Measurements from ENCODE around the gene SPRN. TPM values are rescaled to one million over a fixed set of nuclear protein-coding genes. Genes with fewer than 3 reads are reported as not detected.
"Not testable (repeated sequence)": the region's sequence is repeated elsewhere in the genome, so short reads cannot be mapped to it uniquely, and the experiment has no call there.

Gene SPRN
- total RNA-seq, 1 donor from 2014 or later, result not detected

DNA sequence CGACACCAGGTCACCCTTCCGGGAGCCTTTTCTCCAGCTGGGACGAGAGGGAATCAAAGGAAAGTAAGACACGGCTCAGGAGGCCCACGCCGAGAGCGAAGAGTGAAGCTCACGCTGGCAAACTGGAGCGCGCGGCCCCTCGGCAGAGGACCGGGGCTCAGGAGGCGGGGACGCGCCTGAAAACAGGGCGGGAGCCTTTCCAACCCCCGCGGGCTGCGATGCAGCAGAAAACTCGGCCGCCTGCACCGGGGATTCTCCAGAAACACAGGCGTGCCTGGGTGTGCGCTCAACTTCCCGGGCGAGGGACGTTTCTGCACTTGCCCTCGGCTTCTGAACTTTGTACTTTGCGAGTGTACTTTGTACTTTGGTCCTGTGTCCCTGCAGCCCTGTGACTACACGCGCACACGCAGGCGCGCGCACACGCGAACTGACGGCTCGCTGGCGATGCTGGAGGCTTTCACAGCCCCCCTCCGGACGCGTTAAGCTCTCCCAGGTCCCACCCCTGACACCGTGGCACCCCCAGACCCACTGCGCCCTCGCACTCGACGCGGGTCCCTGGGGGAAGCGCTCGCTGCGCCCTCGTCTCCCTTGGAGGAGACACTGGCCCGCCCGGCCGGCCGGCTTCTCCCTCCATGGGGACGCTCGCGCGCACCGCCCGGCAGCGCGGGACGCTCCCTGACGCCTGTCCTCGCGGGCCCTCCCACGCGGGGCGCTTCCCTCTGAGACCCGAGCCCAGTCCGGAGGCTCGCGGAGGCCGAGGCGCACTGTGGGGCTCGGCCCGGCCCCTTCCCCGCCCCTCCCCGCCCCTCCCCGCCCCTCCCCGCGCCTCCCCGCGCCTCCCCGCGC is 46.0 kb downstream of the SPRN start:
- peak; percentile 88 for ATAC-seq (ENCODE audit: poor library complexity)
- intact Hi-C loops (cut with DNase I), result no loop called here
- DNase-seq, result peak; percentile 85

DNA sequence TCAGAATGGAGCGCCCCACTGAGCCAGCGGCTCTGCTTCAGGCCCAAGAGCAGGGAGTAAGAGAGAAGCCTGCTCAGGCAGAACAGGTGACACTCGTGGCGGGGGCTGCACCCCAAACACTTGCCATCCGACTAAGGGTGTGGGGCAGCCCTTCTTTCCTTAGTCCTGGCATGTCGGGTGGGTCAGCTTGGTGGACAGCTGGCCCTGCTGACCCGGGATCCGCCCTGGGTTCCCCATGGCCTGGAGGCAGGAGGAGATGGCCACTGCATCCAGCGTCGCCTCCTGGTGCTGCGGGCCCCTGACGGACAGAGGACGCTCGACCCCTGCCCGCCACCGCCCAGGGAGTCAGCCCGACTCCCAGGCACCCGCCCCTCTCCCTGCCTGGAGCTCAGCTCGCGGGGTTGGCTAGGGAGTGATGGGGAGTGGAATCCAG is 46.6 kb downstream of the SPRN start:
- no peak for DNase-seq

DNA sequence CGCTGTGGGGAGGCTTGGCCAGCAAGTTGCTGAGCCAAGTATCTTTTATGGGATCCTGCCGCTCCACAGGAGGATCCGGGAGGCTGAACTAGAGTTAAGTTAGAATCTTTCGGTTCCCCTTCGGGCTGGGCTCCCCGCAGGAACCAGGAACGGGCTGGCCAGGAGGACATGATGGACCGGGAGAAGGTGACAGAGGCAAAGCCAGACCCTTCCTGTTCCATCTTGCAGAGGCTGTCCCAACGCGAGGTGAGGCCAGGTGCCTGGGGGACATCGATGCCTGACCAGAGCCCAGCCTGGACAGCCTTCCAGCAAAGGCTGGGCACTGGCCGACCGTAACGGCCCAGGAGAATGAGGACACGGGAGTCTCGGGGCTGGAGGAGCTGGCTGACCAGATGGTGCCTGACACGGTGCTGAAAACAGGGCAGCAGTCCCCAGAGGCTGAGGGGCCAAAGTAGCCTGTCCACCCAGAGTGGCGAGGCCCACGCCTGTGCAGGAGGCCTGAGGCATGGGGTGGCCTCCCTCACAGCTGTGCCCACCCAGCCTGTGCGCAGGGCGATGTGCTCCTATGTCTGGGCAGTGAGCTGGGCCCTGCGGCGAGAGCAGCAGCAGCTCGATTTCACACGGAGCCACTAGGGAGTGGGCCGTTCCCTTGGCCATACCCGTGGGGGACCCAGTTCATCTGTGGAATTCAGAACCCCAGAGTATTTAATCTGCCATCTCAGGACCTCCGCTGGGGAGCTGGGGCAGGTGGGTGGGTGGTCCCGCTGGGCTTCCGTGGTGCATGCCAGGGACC is 47.2 kb downstream of the SPRN start:
- intact Hi-C loops (cut with DNase I), result no loop called here
- ATAC-seq (ENCODE audit: poor library complexity) (no peak), DNase-seq (no peak)

More for the DNA sequence above, 46.6 kb downstream of the SPRN start:
- peak; percentile 6 for ATAC-seq (ENCODE audit: poor library complexity)
- intact Hi-C loops (cut with DNase I), result no loop called here

DNA sequence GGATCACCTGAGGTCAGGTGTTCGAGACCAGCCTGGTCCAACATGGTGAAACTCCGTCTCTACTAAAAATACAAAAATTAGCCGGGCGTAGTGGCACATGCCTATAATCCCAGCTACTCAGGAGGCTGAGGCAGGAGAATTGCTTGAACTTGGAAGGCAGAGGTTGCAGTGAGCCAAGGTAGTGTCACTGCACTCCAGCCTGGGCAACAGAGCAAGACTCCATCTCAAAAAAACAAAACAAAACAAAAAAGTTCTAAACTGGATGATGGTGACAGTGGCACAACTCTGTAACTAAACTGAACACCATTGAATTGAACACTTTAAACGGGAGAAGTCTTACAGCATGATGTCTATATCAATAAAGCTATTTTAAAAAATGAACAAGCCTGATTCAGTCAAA is 48.2 kb downstream of the SPRN start:
- ATAC-seq (ENCODE audit: poor library complexity); intact Hi-C loops (cut with DNase I); DNase-seq: not testable (repeated sequence)

DNA sequence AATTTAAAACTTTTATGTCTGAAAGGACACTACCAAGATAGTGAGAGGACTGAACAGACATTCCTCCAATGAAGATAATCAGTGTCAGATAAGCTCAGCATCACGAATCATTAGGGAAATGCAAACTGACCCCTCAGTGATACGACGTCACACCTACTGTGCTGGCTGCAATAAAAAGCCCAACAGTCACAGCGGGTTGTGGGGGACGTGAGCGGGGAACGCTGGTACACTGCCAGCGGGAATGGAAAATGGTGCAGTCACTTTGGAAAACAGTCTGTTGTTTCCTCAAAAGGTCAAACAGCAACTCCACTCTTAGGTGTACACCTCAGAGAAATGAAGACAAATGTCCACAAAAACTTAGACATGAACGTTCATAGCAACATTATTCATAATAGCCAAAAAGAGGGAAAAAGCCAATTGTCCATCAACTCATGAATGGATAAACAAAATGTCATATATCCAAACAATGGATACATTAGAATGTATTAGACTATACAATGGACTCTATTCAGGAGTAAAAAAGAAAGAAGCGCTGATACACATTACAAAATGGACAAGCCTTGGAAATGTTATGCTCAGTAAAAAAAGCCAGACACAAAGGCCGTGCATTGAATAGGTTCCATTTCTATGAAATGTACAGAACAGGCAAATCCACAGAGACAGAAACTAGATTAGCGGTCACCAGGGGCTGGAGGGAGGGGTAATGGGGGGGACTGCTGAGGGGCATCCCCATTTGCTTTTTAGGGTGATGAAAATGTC is 48.9 kb downstream of the SPRN start:
- DNase-seq (no peak), ATAC-seq (ENCODE audit: poor library complexity) (no peak)
- intact Hi-C loops (cut with DNase I), result no loop called here

DNA sequence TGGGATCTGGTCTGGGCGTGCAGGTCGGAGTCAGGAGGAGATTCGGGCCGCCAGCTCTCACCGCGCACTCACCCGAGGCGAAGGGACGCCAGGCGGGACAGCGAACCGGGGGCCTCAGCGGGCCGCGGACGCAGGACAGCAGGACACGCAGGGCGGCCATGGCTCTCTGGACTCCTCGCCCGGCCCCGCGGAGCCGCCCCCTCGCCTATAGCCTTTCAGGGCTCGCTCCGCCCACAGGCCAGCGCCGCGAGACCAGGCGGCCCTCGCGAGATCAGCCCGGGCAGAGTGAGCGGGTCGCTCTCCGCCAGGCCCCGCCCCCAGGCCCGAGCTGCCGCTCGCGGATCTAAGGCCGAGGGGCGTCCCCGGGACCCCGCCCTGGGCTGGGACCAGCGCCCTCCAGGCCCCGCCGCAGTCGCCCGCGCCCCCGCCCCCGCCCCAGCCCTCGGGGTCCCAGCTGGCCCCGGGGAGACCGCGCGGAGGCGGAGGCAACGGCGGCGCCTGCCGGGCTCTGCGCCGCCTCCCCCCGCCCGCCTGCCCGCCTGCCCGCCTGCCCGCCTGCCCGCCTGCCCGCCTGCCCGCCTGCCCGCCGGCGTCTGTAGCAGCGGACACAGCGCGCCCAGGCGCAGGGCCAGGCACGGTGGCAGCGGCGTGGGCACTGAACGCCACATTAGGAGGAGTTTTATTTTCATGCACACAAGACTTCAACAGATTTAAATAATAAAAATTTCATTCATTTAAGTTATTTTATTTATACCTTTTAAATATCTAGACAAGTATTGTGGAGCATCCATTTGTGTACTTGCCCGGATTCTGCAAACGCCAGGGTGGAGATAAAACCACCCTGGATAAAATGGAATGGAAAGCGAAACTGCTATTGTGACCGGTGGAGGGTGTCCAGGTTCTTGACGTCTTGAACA is 51.0 kb downstream of the SPRN start, which contains the start of gene ECHS1:
TSS of gene ECHS1 (minus strand) at position 181 of the 917 bp plus-strand sequence. CDS start at position 160, 21 bp downstream.
- intact Hi-C loops (cut with DNase I), result no loop called here
- DNase-seq, result peak; percentile 99
- ATAC-seq (ENCODE audit: poor library complexity), result peak; percentile 99

DNA sequence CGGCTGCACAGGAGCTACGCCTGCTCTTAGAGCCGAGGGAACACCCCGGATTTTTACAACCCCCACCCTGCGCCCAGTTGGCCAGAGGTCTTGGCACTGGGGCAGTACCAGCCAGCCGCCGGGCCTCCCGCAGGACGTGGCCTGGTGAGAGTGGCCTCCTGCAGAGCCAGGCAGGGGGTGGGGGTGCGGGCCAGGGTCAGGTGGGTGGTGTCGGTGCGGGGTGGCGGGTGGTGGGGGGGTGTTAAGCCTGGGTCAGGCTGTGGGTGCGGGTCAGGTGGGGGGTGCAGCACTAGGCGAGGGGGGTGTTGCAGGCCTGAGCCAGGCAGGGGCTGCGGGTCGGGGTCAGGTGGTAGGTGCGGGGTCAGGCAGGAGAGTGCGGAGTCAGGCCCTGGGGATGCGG is 51.9 kb downstream of the SPRN start:
- ATAC-seq (ENCODE audit: poor library complexity) (peak; percentile 1), DNase-seq (no peak)
- intact Hi-C loops (cut with DNase I), result no loop called here

Small RNA genes lying within 50 kb of the gene (microRNA-seq; reads per million reads assigned to microRNA genes)
- gene MIR3944, result not detected

Other genes with a start within 250 kb of the SPRN start
- not detected for gene UTF1, start 194.4 kb downstream of the SPRN start, total RNA-seq
- 0.43 TPM for gene VENTX, start 186.8 kb downstream of the SPRN start, total RNA-seq
- gene ADAM8, start 147.8 kb downstream of the SPRN start, total RNA-seq, result 2.5 TPM
- gene TUBGCP2, start 115.8 kb downstream of the SPRN start, total RNA-seq, result 38.5 TPM
- 44.8 TPM for gene ZNF511, start 115.7 kb downstream of the SPRN start, total RNA-seq
- gene CALY, start 87.7 kb downstream of the SPRN start, total RNA-seq, result not detected
- not detected for gene PRAP1, start 77.3 kb downstream of the SPRN start, total RNA-seq
- 7.4 TPM for gene FUOM, start 66.6 kb downstream of the SPRN start, total RNA-seq
- 239 TPM for gene ECHS1, start 51.3 kb downstream of the SPRN start, total RNA-seq
- gene PAOX, start 45.4 kb downstream of the SPRN start, total RNA-seq, result 3.4 TPM
- 14.7 TPM for gene MTG1, start 30.5 kb downstream of the SPRN start, total RNA-seq
- 0.51 TPM for gene SCART1, start 29.3 kb upstream of the SPRN start, total RNA-seq
- 1.00 TPM for gene CYP2E1, start 102.7 kb upstream of the SPRN start, total RNA-seq
- 0.08 TPM for gene SYCE1, start 141.0 kb upstream of the SPRN start, total RNA-seq
- gene FRG2B, start 202.2 kb upstream of the SPRN start, total RNA-seq, result not detected

Measured in Right ventricle myocardium superior (tissue), 1 donor.